Activated effector memory CD4-positive, alpha-beta T cell treated with anti-CD3 and anti-CD28 coated beads, Interleukin-2, amount 50 U/mL, for 16 hours (primary cell): ENCODE results near the gene EPHB2.
"Not testable (repeated sequence)": the region's sequence is repeated elsewhere in the genome, so short reads cannot be mapped to it uniquely, and the experiment has no call there.

ENCODE experiments used
- DNase-seq: peaks from one replicate; pipeline ENCODE4 v3.0.0-alpha.2; 2020

EPHB2 gene

DNA sequence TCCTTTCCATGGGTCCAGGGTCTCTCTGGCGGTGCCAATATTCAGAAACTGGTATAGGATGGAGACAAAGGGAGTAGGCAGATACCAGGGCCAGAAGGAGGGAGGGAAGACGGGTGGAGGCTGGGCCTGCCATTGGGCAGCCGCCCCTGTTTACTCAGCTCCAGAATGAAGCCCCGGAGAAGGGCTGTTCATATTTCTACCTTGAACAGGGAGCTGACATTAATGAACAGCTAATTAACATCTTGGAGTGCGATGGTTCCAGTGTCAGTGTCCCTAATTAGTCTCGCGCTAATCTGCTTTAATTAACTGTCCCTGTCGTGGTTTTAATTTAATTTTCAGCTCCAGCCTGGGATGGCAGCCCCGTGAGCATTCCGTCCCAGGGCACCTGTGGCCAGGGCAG lies 113.8 kb downstream of the EPHB2 start:
- DNase-seq, result no peak

DNA sequence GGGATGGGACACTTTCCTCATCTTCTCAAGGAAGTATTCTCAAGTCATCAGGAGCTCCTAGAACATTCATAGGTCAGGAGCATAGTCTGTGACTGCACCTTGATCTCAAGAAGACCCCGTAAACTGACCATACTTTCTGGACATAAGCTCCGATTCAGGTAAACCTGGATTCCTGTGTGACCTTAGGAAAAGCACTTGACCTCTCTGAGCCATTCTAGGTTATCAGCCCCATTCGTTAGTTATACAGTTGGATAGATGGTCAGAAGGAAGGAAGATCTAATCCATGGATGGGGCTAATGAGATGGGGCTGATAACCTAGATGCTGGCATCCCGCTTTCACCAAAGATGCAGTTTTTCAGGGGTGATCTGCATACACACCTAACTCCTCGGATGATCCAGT lies 114.3 kb downstream of the EPHB2 start:
- DNase-seq, result no peak

DNA sequence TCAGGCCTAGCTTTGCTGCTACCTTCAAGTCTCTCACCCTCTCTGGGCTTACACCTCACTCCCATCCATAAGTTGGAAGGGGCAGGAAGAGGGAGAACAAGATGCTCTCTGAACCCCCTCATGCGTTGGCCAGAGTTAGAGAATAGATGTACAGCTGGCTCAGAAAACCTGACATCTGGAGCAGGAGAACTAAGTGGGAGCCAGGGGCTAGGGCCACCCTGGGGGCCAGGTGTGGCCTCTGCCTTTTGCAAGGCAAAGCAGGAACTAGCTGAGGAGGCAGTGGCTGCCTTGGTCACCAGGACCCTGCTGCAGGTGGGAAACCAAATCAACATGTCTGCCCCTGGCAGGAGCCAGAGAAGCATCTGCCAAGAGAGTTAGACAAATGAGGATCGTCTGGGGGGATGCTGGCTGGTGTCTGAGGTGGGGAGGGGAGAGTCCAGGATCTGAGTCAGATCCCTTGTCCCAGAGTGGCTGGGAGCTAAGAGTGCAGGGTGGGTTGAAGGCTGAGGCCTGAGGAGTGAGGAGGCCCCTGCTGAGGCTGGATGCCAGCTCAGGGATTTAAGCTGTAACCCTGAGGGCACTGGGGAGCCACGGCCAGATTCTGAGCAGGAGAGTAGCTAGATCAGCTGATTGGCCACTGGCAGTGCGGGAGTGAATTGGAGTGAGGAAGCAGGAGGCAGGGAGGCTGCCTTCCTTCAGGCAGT lies 115.0 kb downstream of the EPHB2 start:
- no peak for DNase-seq

DNA sequence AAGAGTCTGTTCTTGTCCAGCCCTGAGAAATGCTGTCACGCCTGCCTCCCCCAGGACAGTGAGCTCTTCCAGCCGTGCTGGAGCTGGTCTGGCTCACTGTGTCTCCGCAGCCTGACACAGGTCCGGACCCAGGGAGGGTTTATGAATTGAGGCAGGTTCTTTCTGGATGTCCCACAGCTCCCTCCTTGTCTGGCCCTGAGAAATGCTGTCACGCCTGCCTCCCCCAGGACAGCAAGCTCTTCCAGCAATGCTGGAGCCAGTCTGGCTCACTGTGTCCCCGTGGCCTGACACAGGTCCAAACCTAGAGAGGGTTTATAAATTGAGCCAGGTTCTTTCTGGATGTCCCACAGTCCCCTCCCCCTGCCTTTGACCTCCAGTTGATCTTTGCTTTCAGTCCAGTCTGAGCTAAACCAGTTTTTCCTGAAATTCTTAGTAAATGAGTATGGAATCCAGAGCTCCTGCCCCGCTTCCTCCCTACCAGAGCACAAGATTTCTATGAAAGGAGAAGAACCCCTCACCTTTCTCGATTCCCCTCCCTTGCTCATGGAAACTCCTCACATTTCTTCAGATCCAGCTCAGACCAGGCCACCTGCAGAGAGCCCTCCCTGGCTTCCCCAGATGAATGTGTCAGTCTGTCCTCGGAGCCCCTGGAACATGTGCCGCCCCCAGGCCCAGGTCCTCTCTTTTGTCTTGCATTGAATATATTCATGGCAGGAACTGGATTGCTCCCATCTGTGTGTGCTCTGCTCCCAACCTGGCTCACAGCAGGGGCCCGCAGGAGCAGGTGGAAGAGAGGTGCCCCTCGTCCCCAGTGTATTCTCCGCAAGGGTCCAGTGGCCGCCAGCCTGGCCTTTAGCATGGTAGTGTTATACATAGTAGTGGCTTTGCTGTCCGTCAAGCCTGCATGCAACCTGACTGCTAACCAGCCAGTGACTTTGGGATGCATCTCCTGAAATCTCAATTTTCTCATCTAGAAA lies 116.3 kb downstream of the EPHB2 start:
- no peak for DNase-seq

DNA sequence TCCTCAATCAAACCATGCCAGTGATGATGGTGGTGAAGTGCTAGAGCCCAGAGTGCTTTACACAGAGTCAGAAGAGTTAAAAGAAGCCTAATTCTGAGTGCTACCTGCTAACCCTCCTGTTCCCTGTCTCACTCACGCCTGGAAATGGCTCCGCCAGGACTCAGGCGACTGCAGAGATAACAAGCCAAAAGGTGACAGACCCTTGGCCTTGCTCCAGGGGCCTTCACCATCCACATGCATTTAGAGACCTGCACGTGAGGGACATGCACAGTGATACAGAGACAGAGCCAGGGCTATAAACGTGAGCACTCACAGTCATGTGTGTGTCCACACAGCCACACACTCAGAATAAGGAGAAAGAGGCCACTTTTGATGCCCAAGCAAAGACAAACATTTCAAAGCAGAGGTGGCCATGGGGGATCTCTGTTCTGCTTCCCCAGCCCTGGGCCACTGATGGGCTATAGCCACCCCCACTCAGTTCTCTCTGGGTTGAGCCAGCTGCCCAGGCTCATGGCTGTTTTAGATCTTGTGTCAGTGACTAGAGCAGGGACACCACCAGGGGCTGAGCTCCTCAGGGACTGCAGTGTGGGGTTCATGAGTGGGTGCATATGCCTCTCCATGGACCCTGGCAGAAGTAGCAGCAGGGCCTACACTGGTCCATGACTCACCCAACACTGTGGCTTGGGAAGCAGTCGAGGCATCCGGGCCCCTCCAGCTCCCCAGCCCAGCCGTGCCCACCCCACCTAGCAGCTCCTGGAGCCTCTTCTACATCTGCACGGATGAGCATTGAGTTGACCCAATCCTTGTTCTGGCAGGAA lies 117.2 kb downstream of the EPHB2 start:
- DNase-seq, result no peak

DNA sequence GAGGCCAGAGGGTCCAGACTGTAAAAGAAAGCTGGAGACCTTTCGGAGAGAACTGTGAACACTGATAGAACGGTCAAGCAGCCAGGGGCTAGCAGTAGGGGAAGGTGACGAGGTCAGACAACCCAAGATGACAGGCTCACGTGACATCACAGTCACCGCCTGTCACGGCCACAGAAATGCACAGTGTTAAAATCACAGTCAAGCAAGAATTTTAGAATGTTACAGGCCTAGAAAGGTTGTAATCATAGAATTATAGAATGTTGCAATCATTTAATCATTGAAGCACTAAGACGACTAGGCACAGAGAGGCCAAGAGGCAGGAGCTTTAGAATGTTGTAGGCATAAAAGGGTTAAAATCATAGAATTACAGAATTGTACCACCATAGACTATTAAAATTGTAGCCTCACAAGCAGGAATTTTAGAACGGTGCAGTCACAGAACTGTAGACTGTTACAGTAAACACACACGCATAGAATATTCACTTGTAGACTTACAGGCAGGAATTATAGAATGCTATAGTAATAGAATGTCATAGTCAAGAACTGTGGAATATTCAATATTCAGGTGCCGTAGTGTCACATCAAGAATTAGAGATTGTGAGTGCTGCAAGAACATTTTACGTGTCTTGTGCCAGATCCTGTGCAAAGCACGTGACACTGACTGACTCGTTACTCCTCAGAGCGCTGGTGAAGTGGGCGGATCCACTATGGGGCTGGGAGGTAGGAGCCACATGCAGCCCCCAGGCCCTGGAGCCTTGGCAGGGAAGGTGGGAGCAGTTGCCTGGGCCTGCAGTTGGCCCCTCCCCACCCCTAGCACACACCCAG lies 118.1 kb downstream of the EPHB2 start:
- DNase-seq, result no peak

DNA sequence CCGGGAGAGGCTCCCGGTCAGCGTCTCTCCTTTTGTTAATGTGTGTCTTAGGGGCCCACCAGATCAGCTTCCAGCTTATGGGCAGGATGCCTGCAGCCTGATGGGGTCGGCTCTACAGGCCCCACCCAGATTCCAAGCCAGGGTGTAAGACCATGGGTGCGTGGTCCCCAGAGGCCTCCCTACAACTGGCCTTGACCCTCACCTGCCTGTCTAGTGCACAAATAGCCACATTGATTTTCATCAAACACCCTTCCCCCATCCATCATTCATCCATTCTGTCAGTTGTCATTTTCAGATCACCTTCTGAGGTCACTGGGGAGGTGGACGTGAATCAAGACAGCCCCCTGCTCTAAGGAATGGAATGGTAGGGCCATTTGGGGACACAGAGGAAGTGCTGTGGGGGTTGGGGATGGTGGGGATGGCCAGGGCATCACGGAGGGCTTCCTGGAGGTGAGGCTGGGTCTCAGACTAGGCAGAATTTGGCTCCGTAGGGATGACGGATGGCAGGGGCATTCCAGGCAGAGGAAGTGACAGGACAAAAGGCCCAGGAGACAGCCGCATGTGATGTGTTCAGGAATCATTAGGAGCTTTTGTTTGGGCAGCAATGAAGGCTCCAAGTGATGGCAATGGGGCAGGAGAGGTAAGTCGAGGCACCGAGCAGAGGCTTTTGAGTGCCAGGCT lies 118.8 kb downstream of the EPHB2 start:
- DNase-seq, result no peak

DNA sequence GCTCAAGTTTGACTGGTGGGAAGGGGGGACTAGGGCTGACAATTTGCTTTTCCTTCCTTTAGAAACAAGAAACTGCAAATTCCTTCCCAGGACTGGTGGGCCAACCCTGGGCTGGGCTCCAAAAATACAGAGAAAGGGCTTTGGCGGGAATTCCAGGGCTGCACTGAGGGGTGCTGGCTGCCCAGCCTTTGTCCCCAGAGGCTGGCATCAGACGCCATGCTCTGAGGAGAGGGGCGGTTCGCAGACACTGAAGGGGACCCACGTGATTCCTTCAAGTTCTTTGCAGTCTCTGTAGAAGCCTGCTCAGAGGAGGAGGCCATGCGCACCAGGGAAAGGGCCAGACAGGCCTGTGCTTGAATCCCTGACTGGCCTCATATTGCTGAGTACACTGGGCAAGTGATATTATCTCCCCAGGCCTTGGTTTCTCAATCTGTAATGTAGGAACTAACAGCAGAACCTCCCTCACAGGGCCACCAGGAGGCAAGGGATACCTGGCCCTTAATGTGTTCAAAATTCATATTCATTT lies 119.5 kb downstream of the EPHB2 start:
- no peak for DNase-seq

DNA sequence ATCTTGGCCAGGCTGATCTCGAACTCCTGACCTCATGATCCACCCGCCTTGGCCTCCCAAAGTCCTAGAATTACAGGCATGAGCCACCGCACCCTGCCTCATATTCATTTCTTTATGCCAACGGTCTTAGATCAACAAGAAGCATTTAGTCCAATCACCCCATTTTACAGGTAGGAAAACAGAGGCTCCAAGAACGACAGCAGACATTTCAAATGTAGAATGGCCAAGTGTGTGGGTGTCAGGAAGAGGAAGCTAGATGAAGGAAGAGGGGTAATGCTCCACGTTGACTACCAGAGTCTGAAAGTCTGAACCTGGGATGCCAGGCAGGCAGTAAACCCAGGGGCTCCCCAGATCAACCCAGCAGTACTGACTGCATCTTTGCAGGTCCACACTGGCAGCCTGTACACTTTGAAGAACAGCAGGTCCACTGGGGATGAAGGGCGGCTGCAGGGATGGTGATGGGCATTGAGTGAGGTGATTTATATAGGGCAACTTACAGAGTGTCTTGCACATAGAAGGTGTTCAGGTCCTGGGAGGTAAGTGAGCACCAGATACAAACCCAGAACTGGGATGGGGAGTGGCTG lies 120.2 kb downstream of the EPHB2 start:
- DNase-seq, result no peak

DNA sequence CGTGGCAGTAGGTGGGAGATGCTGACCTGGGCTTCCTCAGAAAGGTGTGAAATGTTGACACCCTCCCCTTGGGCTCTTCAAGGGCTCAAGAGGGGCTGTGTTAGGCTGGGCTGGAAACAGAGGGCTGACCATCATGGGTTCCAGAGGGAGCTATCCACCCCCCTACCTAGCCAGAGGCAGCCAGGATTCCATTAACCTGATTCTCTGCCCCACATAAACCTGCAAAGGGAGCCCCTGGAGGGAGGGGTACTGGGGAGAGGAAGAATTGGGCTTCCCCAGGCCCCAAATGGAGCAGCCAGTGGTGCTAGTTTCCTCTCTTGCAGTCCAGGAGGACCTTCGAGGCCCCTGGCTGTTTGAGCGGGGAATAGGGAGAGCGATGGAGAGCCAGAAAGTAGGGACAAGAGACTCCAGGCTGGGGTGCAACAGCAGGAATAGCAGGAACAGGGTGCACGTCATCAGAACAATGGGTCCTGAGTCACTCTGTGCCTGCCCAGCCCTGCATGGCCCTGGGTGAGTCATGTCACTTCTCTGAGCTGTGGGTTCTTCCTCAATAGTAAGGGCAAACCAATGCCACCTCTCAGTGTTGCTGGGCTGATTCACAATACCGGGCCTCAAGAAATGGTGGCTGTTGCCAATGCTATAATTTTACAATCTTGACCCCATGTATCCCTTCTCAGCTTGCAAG lies 121.2 kb downstream of the EPHB2 start:
- no peak for DNase-seq

DNA sequence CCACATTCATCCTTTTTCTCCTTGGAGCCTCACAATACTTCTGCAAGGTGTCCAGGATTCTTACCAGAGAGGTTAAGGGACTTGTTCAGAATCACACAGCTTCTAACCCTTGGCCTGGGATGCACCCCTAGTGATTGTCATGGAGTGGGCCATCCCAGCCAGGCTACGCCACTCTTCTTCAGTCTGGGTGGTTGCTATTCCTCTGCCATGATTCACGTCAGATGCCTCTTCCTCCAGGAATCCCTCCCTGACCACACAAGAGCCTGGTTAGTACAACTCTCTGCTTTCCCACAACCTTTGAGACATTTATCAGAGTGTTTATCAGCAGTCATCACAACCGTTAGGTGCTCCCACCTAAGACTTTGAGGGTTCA lies 121.8 kb downstream of the EPHB2 start:
- no peak for DNase-seq

DNA sequence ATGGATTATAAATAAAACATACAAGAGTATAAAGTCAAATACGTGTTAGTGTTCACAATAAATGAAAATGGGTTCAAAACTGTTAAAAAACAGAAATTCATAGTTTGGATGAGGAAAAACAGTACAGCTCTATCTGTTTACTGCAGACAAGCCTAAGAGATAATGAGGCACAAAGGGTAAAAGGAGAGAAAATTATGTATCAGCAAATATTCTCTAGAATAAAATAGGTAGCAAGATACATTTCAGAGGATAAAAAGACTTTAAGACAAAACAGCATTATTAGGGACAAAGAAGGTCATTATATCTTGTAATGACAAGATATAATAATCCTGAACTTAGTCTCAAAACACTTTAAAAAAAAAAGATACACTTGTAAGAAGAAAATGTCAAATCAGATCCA lies 123.1 kb downstream of the EPHB2 start:
- DNase-seq, result no peak

DNA sequence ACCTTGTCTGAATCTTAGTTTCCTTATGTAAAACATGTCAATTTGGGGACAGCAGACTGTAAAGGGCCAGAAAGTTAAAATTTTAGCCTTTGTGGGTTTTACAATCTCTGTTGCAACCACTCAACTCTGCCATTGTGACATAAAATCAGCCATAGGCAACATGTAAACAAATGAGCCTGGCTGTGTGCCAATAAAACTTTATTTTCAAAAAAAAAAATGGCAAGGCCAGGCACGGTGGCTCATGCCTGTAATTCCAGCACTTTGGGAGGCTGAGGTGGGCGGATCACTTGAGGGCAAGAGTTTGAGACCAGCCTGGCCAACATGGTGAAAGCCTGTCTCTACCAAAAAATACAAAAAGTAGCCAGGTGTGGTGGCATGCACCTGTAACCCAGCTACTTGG lies 123.8 kb downstream of the EPHB2 start:
- not testable (repeated sequence) for DNase-seq

DNA sequence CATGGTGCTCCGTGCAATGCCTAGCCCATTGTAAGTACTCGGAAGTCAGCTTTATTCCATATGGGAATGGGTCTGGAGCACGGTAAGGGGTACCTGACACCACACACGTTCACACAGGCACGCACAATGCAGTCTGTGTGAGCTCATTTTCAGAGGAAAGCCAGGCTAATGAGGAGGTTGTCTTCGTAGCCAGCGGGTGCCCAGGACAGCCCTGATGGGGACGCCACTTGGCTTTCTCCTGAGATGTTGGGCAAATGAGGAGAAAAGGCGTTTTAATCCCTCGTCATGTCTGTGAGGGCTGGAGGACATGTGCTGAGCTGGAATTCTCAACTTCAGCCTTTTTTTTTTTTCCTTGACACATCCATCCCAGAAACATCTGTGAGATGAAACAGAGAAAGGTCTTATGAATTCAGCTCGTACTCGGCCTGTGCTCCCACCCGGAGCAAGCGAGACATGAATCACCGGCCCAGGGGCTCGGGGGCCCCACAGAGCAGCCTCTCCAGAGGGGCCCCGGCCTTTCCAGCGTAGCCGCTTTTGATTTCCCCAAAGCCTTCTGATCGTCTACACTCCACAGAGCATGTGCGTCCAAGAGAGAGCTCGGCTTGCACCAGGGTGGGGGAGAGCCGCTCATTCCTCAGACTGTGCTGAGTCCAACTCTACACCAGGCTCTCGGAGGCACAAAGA lies 125.1 kb downstream of the EPHB2 start:
- DNase-seq, result no peak

DNA sequence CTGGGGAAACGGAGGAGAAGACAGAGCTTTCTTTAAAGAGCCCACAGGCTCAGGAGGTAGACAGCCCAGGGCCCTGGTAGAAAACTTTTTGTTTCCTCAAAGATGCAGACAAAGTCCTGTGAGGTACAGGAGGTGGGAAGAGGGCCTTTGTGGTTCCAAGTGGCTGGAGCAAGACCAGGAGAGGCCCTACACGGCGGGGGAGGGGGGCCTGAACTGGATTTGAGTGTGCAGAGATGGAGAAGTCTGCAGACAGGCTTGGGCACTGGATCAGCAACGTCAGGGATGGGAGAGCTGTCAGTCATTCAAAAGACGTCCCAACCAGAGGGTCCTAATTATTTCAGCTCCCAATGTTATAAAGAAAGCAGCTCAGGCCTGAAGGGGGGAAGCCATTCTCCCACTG lies 126.2 kb downstream of the EPHB2 start:
- no peak for DNase-seq

DNA sequence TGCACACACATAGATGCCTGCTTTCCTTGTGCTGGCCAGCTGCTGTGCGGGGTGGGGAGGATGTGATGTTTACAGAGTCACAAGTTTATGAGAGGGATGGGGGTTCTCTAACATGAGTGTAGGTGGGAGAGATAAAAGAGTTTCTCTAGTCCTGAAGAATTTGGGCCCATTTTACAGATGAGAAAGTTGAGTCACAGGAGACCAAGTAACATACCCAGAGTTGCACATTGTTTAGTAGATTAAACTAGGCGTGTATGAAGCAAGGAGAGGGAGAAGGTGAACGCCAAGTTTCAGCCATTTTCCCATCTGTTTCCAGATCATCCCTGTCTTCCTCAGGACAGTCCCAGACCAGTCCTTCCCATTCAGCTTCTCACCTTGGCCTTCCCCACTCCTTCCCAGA lies 126.7 kb downstream of the EPHB2 start:
- DNase-seq, result no peak

DNA sequence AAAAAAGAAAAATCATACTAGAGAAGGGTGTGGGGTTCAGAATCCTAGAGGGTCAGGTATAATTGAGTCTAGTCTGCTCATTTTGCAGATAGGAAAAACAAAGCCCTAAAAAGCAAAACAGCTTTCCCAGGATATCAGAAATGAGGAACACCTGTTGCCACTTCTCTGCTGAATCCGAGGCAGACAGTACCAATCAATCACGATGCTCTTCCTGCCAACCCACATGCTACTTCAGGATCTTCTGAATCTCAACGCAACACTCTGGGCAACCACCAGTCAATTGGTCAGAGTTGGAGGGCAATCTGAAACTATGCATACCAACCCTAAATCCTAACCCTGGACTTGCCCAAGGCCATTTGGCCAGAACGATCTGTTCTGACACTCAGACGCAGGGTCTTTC lies 128.3 kb downstream of the EPHB2 start:
- DNase-seq, result no peak

DNA sequence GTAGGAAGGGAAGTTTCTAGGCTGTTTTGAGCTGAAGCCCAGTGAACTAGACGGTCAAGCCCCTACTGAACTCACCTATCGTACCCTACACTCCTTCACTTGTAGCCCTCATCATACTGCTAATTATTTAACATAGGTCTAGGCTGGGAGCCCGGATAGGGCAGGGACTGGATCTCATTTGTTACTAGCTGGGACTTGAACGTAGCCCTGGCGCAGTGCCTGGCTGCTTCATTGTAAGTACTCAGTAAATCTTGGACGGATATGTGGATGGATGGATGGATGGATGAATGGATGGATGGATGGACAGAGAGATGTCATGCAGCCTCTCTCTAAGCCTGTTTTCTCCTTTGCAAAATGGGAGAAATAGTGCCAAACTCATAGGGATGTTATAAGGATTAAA lies 129.2 kb downstream of the EPHB2 start:
- no peak for DNase-seq

DNA sequence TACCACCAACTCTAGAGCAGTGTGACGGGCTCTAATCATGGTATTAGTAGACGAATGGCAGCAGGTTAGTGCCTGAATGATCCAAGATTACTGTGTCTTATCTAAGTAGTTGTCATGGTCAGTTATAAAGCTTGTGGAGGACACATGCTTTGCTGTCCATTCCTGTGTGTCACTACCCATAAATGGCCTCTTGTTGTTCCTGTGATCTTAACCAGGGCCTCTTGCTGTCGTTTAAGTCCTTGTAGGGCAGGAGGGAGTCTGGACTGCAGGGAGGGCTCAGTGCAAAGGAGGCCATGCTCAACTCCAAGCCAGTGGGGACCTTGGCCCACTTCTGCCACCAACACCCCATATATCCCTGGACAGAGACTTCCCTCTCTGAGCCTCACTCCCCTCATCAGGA lies 130.5 kb downstream of the EPHB2 start:
- no peak for DNase-seq

DNA sequence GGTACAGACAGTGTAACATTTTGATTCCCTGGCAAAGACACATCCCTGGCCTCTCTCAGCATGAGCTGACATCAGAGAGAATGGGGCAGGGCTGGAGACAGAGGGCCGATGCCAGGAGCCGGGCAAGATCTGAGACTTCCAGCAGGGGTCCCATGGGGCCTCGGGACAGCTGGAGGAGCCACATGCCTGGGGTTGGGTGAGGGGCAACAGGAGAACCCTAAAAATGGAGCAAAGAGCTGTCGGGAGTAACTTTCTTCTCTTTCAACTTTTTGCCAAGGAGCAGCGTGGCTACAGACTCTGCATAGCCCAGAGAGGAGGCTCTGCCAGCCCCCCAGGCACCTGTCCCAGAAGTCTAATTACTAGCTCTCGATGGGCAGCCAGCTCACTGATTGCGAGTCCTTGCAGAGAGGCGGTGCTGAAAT lies 131.2 kb downstream of the EPHB2 start:
- DNase-seq, result no peak
